Caco-2 (cell line): Measurements from ENCODE around the gene DYNC1H1. TPM values are rescaled to one million over a fixed set of nuclear protein-coding genes. Genes with fewer than 3 reads are reported as not detected.

Source experiments
- BruUV-seq: library from RNA; stranded (reverse); fragments of 400-500 nt; replicated peaks from 2 replicates; lab custom pipeline; 2021; lab: Mats Ljungman, UMichigan
- CTCF ChIA-PET: fragments of 300-600 bp; sonication (Branson Sonifier 250); formaldehyde crosslinking; loops from one replicate; lab custom pipeline; 2022; ENCODE audit warnings: antibody characterized with exemption; lab: Charles Lee
- POLR2A ChIA-PET: fragments of 300-600 bp; sonication (Branson Sonifier 250); formaldehyde crosslinking; loops from one replicate; lab custom pipeline; 2022; ENCODE audit warnings: antibody characterized with exemption; lab: Charles Lee
- DNase-seq, 2 experiments: peaks; one replicate each; pipeline versions ENCODE4 v3.0.0 to v3.0.0-alpha.2; 2020 to 2022
- H3K27me3 ChIP-seq: replicated peaks from 2 replicates; pipeline ENCODE4 v1.6.0; 2011; ENCODE audit warnings: low read length; ENCODE audit not compliant: control insufficient read depth, insufficient read depth
- H3K36me3 ChIP-seq: 2 replicates; pipeline ENCODE4 v1.5.1; 2011; ENCODE audit warnings: low read length; ENCODE audit not compliant: control insufficient read depth, insufficient read depth
- H3K4me1 ChIP-seq: fragments of 250-450 bp; sonication (Bioruptor Pico); 2 replicates; pipeline ENCODE4 v1.5.1; 2020; ENCODE audit warnings: mild to moderate bottlenecking
- H3K4me3 ChIP-seq: 2 replicates; pipeline ENCODE4 v1.5.1; 2011; ENCODE audit warnings: low read depth, mild to moderate bottlenecking, control low read depth, low read length
- H3K9me3 ChIP-seq: fragments of 250-450 bp; sonication (Bioruptor Pico); 2 replicates; pipeline ENCODE4 v1.5.1; 2020; ENCODE audit warnings: mild to moderate bottlenecking, moderate library complexity
- H3K27ac Mint-ChIP-seq: one replicate; pipeline ENCODE4 v1.8.0; 2022; ENCODE audit warnings: mixed read lengths; ENCODE audit not compliant: unreplicated experiment
- H3K27me3 Mint-ChIP-seq: one replicate; pipeline ENCODE4 v1.8.0; 2022; ENCODE audit warnings: mixed read lengths; ENCODE audit not compliant: insufficient read depth, unreplicated experiment
- H3K36me3 Mint-ChIP-seq: one replicate; pipeline ENCODE4 v1.8.0; 2022; ENCODE audit warnings: mild to moderate bottlenecking, mixed read lengths; ENCODE audit not compliant: insufficient read depth, unreplicated experiment
- H3K4me1 Mint-ChIP-seq: one replicate; pipeline ENCODE4 v1.8.0; 2022; ENCODE audit warnings: low read depth, mixed read lengths; ENCODE audit not compliant: unreplicated experiment
- H3K4me3 Mint-ChIP-seq: one replicate; pipeline ENCODE4 v1.8.0; 2022; ENCODE audit warnings: mild to moderate bottlenecking, moderate library complexity, mixed read lengths; ENCODE audit not compliant: unreplicated experiment
- H3K9me3 Mint-ChIP-seq: one replicate; pipeline ENCODE4 v1.8.0; 2022; ENCODE audit warnings: mixed read lengths; ENCODE audit not compliant: unreplicated experiment
- intact Hi-C: fragments of 100-400 bp; cut with micrococcal nuclease; formaldehyde crosslinking; loops from one replicate; pipeline ENCODE4 v1.10.0; 2022; ENCODE audit not compliant: unreplicated experiment
- total RNA-seq: library from RNA; stranded (reverse); gene quantifications from 2 replicates; pipeline ENCODE4 v1.2.3, GENCODE V29; 2022
- TF ChIP-seq, protein P1 (sequence below), 2 experiments: fragments of 200-600 bp in 1 of 2; IDR thresholded peaks; 1 replicate in 1 of 2; 2 replicates in 1 of 2; pipeline versions ENCODE4 v1.5.1 to v1.8.0; 2011 to 2022; ENCODE audit warnings: antibody characterized with exemption in 1 of 2, control low read depth in 1 of 2, inconsistent platforms in 1 of 2, low read depth in 1 of 2, low read length in 1 of 2, mild to moderate bottlenecking in 1 of 2, moderate library complexity in 1 of 2; ENCODE audit not compliant: insufficient read depth in 1 of 2, severe bottlenecking in 1 of 2, unreplicated experiment in 1 of 2

The DYNC1H1 gene
- total RNA-seq, 1 experiment from 2014 or later: 351 TPM

DNA sequence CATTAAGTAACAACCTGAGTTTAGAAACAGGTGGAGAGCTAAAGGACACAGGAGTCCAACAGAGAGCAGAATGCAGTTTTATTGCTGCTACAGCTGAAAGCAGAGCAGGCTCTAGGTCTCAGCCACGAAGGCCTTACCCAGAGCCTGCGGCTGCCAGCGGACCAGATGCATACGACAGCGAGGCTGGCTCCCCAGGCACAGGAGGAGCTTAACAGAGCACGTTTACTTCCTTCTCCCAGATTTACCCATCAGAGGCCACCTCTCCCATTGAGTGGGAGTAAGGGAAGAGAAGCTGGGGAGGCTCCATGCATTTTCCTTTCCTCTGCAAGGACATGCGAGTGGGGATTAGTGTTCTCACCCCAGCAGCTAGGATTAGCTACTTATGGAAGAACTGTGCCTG, 22.6 kb downstream of the DYNC1H1 start:
- ChIA-PET CTCF (interaction anchor here (0.5 kb wide), 1 partner anchor 24 kb away, joined by 3 read pairs; no protein-coding TSS in a partner anchor), POLR2A (interaction anchor here (1.1 kb wide), 1 partner anchor 24 kb away, joined by 3 read pairs; no protein-coding TSS in a partner anchor)
- Histone ChIP-seq H3K4me3 (no peak overlapping the region), H3K9me3 (no peaks in the 10 kb centered on the region), H3K4me1 (no peaks in the 10 kb centered on the region), H3K27me3 (no peaks in the 10 kb centered on the region), H3K36me3 (peaks cover 4% of the 10 kb centered on the region)
- Mint-ChIP-seq H3K9me3 (no peaks in the 10 kb centered on the region), H3K36me3 (peaks cover 66% of the 10 kb centered on the region), H3K27ac (no peak overlapping the region), H3K4me1 (no peaks in the 10 kb centered on the region), H3K4me3 (no peak overlapping the region), H3K27me3 (no peaks in the 10 kb centered on the region)
- BruUV-seq: no TSS peak
- TF ChIP-seq, protein P1, sequence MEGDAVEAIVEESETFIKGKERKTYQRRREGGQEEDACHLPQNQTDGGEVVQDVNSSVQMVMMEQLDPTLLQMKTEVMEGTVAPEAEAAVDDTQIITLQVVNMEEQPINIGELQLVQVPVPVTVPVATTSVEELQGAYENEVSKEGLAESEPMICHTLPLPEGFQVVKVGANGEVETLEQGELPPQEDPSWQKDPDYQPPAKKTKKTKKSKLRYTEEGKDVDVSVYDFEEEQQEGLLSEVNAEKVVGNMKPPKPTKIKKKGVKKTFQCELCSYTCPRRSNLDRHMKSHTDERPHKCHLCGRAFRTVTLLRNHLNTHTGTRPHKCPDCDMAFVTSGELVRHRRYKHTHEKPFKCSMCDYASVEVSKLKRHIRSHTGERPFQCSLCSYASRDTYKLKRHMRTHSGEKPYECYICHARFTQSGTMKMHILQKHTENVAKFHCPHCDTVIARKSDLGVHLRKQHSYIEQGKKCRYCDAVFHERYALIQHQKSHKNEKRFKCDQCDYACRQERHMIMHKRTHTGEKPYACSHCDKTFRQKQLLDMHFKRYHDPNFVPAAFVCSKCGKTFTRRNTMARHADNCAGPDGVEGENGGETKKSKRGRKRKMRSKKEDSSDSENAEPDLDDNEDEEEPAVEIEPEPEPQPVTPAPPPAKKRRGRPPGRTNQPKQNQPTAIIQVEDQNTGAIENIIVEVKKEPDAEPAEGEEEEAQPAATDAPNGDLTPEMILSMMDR (IDR thresholded peaks at IDR 0.05; ENCODE audit: insufficient read depth in 1 of 2, low read depth in 1 of 2, low read length in 1 of 2, severe bottlenecking in 1 of 2, unreplicated experiment in 1 of 2): no peak
- intact Hi-C loops: no loop called here
- DNase-seq: no peak

DNA sequence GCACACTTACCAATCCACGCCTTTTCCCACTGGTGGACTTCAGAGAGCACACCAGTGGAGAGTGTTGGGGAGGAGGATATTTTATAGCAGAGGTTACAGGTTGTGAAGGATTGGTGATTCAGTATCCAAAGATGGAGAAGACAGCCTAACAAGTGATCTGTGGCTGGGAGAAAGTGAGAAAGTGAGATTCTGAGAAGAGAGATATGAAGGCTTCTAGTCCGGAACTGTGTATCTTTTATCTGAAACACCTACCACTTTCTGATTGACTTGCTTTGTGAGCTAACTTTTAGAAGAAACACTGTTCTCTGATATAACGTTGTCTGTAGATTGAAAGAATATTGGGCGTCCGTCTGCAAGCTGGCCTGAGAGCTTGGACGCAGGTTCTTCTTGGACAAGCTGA, 24.0 kb downstream of the DYNC1H1 start:
- ChIA-PET CTCF (interaction anchor here (0.6 kb wide), 1 partner anchor 12 kb away, joined by 5 read pairs; no protein-coding TSS in a partner anchor), POLR2A (no interaction called here)
- no peak for DNase-seq
- Histone ChIP-seq H3K4me3 (no peak overlapping the region), H3K27me3 (no peaks in the 10 kb centered on the region), H3K4me1 (no peaks in the 10 kb centered on the region), H3K9me3 (no peaks in the 10 kb centered on the region), H3K36me3 (peaks cover 6% of the 10 kb centered on the region)
- no peak overlapping the region for H3K27ac Mint-ChIP-seq
- H3K36me3 Mint-ChIP-seq: peaks cover 68% of the 10 kb centered on the region
- intact Hi-C loops: no loop called here
- H3K4me1 Mint-ChIP-seq: no peaks in the 10 kb centered on the region
- H3K9me3 Mint-ChIP-seq: no peaks in the 10 kb centered on the region
- H3K4me3 Mint-ChIP-seq: no peak overlapping the region
- TF ChIP-seq, protein P1 (IDR thresholded peaks at IDR 0.05; ENCODE audit: insufficient read depth in 1 of 2, low read depth in 1 of 2, low read length in 1 of 2, severe bottlenecking in 1 of 2, unreplicated experiment in 1 of 2): no peak
- no peaks in the 10 kb centered on the region for H3K27me3 Mint-ChIP-seq
- BruUV-seq: no TSS peak

DNA sequence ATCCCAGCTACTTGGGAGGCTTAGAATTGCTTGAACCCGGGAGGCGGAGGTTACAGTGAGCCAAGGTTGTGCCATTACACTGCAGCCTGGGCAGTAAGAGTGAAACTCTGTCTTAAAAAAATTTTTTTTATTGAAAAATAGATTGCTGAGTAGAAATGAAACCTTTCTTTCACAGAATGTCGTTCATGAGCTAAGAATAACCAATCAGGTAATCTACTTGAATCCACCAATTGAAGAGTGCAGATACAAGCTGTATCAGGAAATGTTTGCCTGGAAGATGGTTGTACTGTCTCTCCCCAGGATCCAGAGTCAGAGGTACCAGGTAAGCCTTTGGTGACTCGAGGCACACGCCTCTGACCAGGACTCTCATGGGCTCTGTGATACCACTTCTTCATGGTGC, 27.0 kb downstream of the DYNC1H1 start:
- Histone ChIP-seq H3K4me3 (no peak overlapping the region), H3K4me1 (no peaks in the 10 kb centered on the region), H3K27me3 (no peaks in the 10 kb centered on the region), H3K36me3 (peaks cover 6% of the 10 kb centered on the region), H3K9me3 (no peaks in the 10 kb centered on the region)
- H3K27me3 Mint-ChIP-seq: no peaks in the 10 kb centered on the region
- H3K9me3 Mint-ChIP-seq: no peaks in the 10 kb centered on the region
- H3K36me3 Mint-ChIP-seq: peaks cover 62% of the 10 kb centered on the region
- H3K27ac Mint-ChIP-seq: no peak overlapping the region
- no peaks in the 10 kb centered on the region for H3K4me1 Mint-ChIP-seq
- no peak for DNase-seq
- TF ChIP-seq, protein P1 (IDR thresholded peaks at IDR 0.05; ENCODE audit: insufficient read depth in 1 of 2, low read depth in 1 of 2, low read length in 1 of 2, severe bottlenecking in 1 of 2, unreplicated experiment in 1 of 2): no peak
- ChIA-PET POLR2A (no interaction called here), CTCF (no interaction called here)
- intact Hi-C loops: no loop called here
- no TSS peak for BruUV-seq
- no peak overlapping the region for H3K4me3 Mint-ChIP-seq
